ENCODE results near the gene ATRN. TPM values are rescaled to one million over a fixed set of nuclear protein-coding genes. Genes with fewer than 3 reads are reported as not detected.

Gene ATRN
- total RNA-seq, 4 donors from 2014 or later: 24.0 to 31.5 (median 26.4) TPM

- Histone ChIP-seq H3K4me1 (no peaks in the 10 kb centered on the region), H3K4me3 (no peak overlapping the region), H3K27me3 (no peaks in the 10 kb centered on the region), H3K27ac (no peak overlapping the region), H3K36me3 (peaks cover 0 to 72% (median 5%) of the 10 kb centered on the region in 3 donors), H3K9me3 (no peaks in the 10 kb centered on the region)
- 93 to 97% methylated on average over 3 of the region's 3 CpGs for WGBS, 2 donors
- DNase-seq (ENCODE audit: low spot score in 2 of 2): no peak
- TF ChIP-seq CTCF (IDR thresholded peaks at IDR 0.05) (no peak), EP300 (IDR thresholded peaks at IDR 0.05) (no peak), POLR2A (IDR thresholded peaks at IDR 0.05) (no peak)
Measured at GRCh38 chr20:3640259-3640658, 169.4 kb downstream of the ATRN start.

- no peak for DNase-seq (ENCODE audit: low spot score in 2 of 2)
- Histone ChIP-seq H3K27me3 (no peaks in the 10 kb centered on the region), H3K36me3 (peaks cover 0 to 91% (median 5%) of the 10 kb centered on the region in 3 donors), H3K4me1 (no peaks in the 10 kb centered on the region), H3K4me3 (no peak overlapping the region), H3K27ac (no peak overlapping the region), H3K9me3 (no peaks in the 10 kb centered on the region)
- whole genome bisulfite sequencing, 2 donors: 93 to 96% methylated on average over 20 of the region's 20 CpGs
- TF ChIP-seq CTCF (IDR thresholded peaks at IDR 0.05) (no peak), EP300 (IDR thresholded peaks at IDR 0.05) (no peak), POLR2A (IDR thresholded peaks at IDR 0.05) (no peak)
Measured at GRCh38 chr20:3645309-3646066, 174.7 kb downstream of the ATRN start.

GRCh38 chr20:3646067-3646440 lies 175.2 kb downstream of the ATRN start:
- Histone ChIP-seq H3K4me1 (no peaks in the 10 kb centered on the region), H3K36me3 (peaks cover 0 to 86% (median 5%) of the 10 kb centered on the region in 3 donors), H3K27ac (no peak overlapping the region), H3K4me3 (no peak overlapping the region), H3K27me3 (no peaks in the 10 kb centered on the region), H3K9me3 (no peaks in the 10 kb centered on the region)
- no peak for DNase-seq (ENCODE audit: low spot score in 2 of 2)
- WGBS, 2 donors: 78 to 80% methylated on average over 5 of the region's 5 CpGs
- TF ChIP-seq POLR2A (IDR thresholded peaks at IDR 0.05): no peak
- TF ChIP-seq EP300 (IDR thresholded peaks at IDR 0.05): no peak
- no peak for TF ChIP-seq CTCF (IDR thresholded peaks at IDR 0.05)

GRCh38 chr20:3646651-3647050 lies 175.8 kb downstream of the ATRN start:
- no peaks in the 10 kb centered on the region for H3K9me3 ChIP-seq
- H3K4me3 ChIP-seq: no peak overlapping the region
- no peak for DNase-seq (ENCODE audit: low spot score in 2 of 2)
- WGBS, 2 donors: 87% methylated on average over 13 of the region's 13 CpGs
- no peaks in the 10 kb centered on the region for H3K27me3 ChIP-seq
- H3K27ac ChIP-seq: no peak overlapping the region
- peaks cover 0 to 86% (median 5%) of the 10 kb centered on the region in 3 donors for H3K36me3 ChIP-seq
- TF ChIP-seq EP300 (IDR thresholded peaks at IDR 0.05): no peak
- no peak for TF ChIP-seq POLR2A (IDR thresholded peaks at IDR 0.05)
- no peak for TF ChIP-seq CTCF (IDR thresholded peaks at IDR 0.05)
- H3K4me1 ChIP-seq: no peaks in the 10 kb centered on the region

- no peak for DNase-seq (ENCODE audit: low spot score in 2 of 2)
- no peaks in the 10 kb centered on the region for H3K4me1 ChIP-seq
- H3K27ac ChIP-seq: no peak overlapping the region
- TF ChIP-seq CTCF (IDR thresholded peaks at IDR 0.05) (no peak), POLR2A (IDR thresholded peaks at IDR 0.05) (no peak)
- no peaks in the 10 kb centered on the region for H3K9me3 ChIP-seq
- no peaks in the 10 kb centered on the region for H3K27me3 ChIP-seq
- no peak overlapping the region for H3K4me3 ChIP-seq
- peaks cover 0 to 88% (median 5%) of the 10 kb centered on the region in 3 donors for H3K36me3 ChIP-seq
Measured at GRCh38 chr20:3647473-3647872, 176.7 kb downstream of the ATRN start.

All from tibial nerve (tissue), 4 donors.